Measurements from ENCODE around the gene CDH2. TPM values are rescaled to one million over a fixed set of nuclear protein-coding genes. Genes with fewer than 3 reads are reported as not detected.

The CDH2 gene
- total RNA-seq, 1 donor from 2014 or later, result 234 TPM

GRCh38 chr18:28158083-28158581 lies 18.8 kb downstream of the CDH2 start:
- H3K27me3 Mint-ChIP-seq (ENCODE audit: low read depth), result no peaks in the 10 kb centered on the region
- H3K4me1 Mint-ChIP-seq, result peaks cover 75% of the 10 kb centered on the region
- no peak for DNase-seq (ENCODE audit: low read depth, low spot score)
- no peak overlapping the region for H3K4me3 Mint-ChIP-seq
- no peak for TF ChIP-seq CTCF (conservative IDR thresholded peaks at IDR 0.05)
- peaks cover 10% of the 10 kb centered on the region for H3K36me3 Mint-ChIP-seq (ENCODE audit: low read depth)
- H3K9me3 Mint-ChIP-seq, result no peaks in the 10 kb centered on the region
- no peak overlapping the region for H3K27ac Mint-ChIP-seq (ENCODE audit: unreplicated experiment)

- H3K4me1 Mint-ChIP-seq, result peaks cover 88% of the 10 kb centered on the region
- no peak for TF ChIP-seq CTCF (conservative IDR thresholded peaks at IDR 0.05)
- H3K36me3 Mint-ChIP-seq (ENCODE audit: low read depth), result peaks cover 4% of the 10 kb centered on the region
Measured at GRCh38 chr18:28153485-28154065, 23.4 kb downstream of the CDH2 start.

GRCh38 chr18:28152754-28153153 lies 24.2 kb downstream of the CDH2 start:
- DNase-seq (ENCODE audit: low read depth, low spot score), result no peak
- peaks cover 4% of the 10 kb centered on the region for H3K36me3 Mint-ChIP-seq (ENCODE audit: low read depth)
- H3K4me1 Mint-ChIP-seq, result peaks cover 86% of the 10 kb centered on the region
- TF ChIP-seq CTCF (conservative IDR thresholded peaks at IDR 0.05), result no peak
- peak overlapping the region; percentile 54 for H3K27ac Mint-ChIP-seq (ENCODE audit: unreplicated experiment)
- peak overlapping the region; percentile 52 for H3K4me3 Mint-ChIP-seq
- no peaks in the 10 kb centered on the region for H3K9me3 Mint-ChIP-seq
- no peaks in the 10 kb centered on the region for H3K27me3 Mint-ChIP-seq (ENCODE audit: low read depth)

More at GRCh38 chr18:28153485-28154065, 23.4 kb downstream of the CDH2 start:
- DNase-seq (ENCODE audit: low read depth, low spot score), result no peak
- Mint-ChIP-seq H3K4me3 (no peak overlapping the region), H3K27me3 (ENCODE audit: low read depth) (no peaks in the 10 kb centered on the region), H3K9me3 (no peaks in the 10 kb centered on the region), H3K27ac (ENCODE audit: unreplicated experiment) (no peak overlapping the region)

- H3K4me1 Mint-ChIP-seq, result peaks cover 88% of the 10 kb centered on the region
- H3K27me3 Mint-ChIP-seq (ENCODE audit: low read depth), result no peaks in the 10 kb centered on the region
- H3K9me3 Mint-ChIP-seq, result no peaks in the 10 kb centered on the region
- peak; percentile 10 for DNase-seq (ENCODE audit: low read depth, low spot score)
- peaks cover 4% of the 10 kb centered on the region for H3K36me3 Mint-ChIP-seq (ENCODE audit: low read depth)
- no peak for TF ChIP-seq CTCF (conservative IDR thresholded peaks at IDR 0.05)
- H3K4me3 Mint-ChIP-seq, result peak overlapping the region; percentile 52
- H3K27ac Mint-ChIP-seq (ENCODE audit: unreplicated experiment), result peak overlapping the region; percentile 54
Measured at GRCh38 chr18:28152354-28152753, 24.6 kb downstream of the CDH2 start.

GRCh38 chr18:28151434-28151833 lies 25.5 kb downstream of the CDH2 start:
- H3K4me3 Mint-ChIP-seq, result no peak overlapping the region
- DNase-seq (ENCODE audit: low read depth, low spot score), result no peak
- no peaks in the 10 kb centered on the region for H3K9me3 Mint-ChIP-seq
- no peaks in the 10 kb centered on the region for H3K27me3 Mint-ChIP-seq (ENCODE audit: low read depth)
- H3K36me3 Mint-ChIP-seq (ENCODE audit: low read depth), result no peaks in the 10 kb centered on the region
- peaks cover 88% of the 10 kb centered on the region for H3K4me1 Mint-ChIP-seq
- no peak for TF ChIP-seq CTCF (conservative IDR thresholded peaks at IDR 0.05)
- H3K27ac Mint-ChIP-seq (ENCODE audit: unreplicated experiment), result no peak overlapping the region

Measured in neural crest cell (in vitro differentiated cells).